SH-SY5Y (cell line): ENCODE results near the gene SLC13A3.

Source experiments
- GATA2 ChIP-seq: IDR thresholded peaks from 2 replicates; pipeline ENCODE4 v1.6.1; 2011; ENCODE audit warnings: mild to moderate bottlenecking, low read depth, low read length
- GATA3 ChIP-seq: IDR thresholded peaks from 2 replicates; pipeline ENCODE4 v1.6.1; 2011; ENCODE audit warnings: low read depth, mild to moderate bottlenecking, low read length, moderate library complexity

DNA sequence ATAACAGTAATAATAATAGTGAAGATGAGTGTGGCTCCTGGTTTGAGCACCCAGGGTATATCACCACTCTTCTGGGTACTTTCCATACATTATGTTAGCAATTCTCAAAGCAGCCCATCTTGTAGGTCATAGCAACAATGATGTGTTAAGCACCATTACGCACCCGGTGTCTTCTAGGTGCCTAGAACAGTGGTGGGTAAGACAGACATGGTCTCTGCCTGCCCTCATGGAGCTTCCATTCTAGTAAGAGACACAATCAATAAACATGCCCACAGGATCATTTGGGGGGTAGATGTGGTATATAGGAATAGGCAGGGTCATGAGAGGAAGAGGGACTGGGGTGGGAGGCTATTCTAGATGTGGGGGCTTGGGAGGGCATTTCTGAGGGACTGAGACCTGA is 79.8 kb downstream of the SLC13A3 start:
- TF ChIP-seq GATA3, result no peak
- no peak for TF ChIP-seq GATA2
